A549 (cell line): ENCODE data around the gene ADGRD1.

ENCODE experiments used
- CHD2 ChIP-seq: fragments of 150-350 bp; IDR thresholded peaks from 2 replicates; pipeline ENCODE4 v1.6.1; 2014; ENCODE audit warnings: low read length; ENCODE audit not compliant: partially characterized antibody
- CTCF ChIP-seq: fragments of >200 bp; sonication (Bioruptor Twin); formaldehyde crosslinking; IDR thresholded peaks from 3 replicates; pipeline ENCODE4 v1.5.1; 2016
- EHF ChIP-seq: fragments of 250-450 bp; sonication (Bioruptor Pico); IDR thresholded peaks from 2 replicates; pipeline ENCODE4 v1.5.0; 2020; ENCODE audit warnings: mild to moderate bottlenecking
- HOXA7 ChIP-seq: fragments of 250-450 bp; sonication (Bioruptor Pico); IDR thresholded peaks from 2 replicates; pipeline ENCODE4 v1.5.0; 2020; ENCODE audit warnings: mild to moderate bottlenecking, moderate library complexity
- MYC ChIP-seq: IDR thresholded peaks from 2 replicates; pipeline ENCODE4 v1.6.1; 2012; ENCODE audit warnings: mild to moderate bottlenecking, inconsistent platforms, low read length, improper control_type of control experiment, borderline replicate concordance
- POLR2A ChIP-seq: IDR thresholded peaks from 2 replicates; pipeline ENCODE4 v1.6.1; 2012; ENCODE audit warnings: mild to moderate bottlenecking, low read length
- REST ChIP-seq: fragments of 200-600 bp; sonication (generic); IDR thresholded peaks from 2 replicates; pipeline ENCODE4 v1.6.1; 2016; ENCODE audit warnings: antibody characterized with exemption, mild to moderate bottlenecking, moderate library complexity
- ZFP36 ChIP-seq: fragments of 450-650 bp; IDR thresholded peaks from 2 replicates; pipeline ENCODE4 v1.6.1; 2014; ENCODE audit warnings: borderline replicate concordance; ENCODE audit not compliant: partially characterized antibody

GRCh38 chr12:131135786-131136538 is 182.3 kb downstream of the ADGRD1 start:
- no peak for TF ChIP-seq MYC
- no peak for TF ChIP-seq CTCF
- TF ChIP-seq POLR2A: no peak
- no peak for TF ChIP-seq ZFP36
- no peak for TF ChIP-seq REST
- no peak for TF ChIP-seq CHD2
- no peak for TF ChIP-seq EHF (CRISPR knock-in tag)
- no peak for TF ChIP-seq HOXA7 (CRISPR knock-in tag)
